Measurements from ENCODE around the gene SLC6A7.

Gene SLC6A7

GRCh38 chr5:150181766-150182545, 7.9 kb upstream of the SLC6A7 start:
- H3K4me1 ChIP-seq (ENCODE audit: control insufficient read depth, insufficient read depth, low read length) = peaks cover 11% of the 10 kb centered on the region
- no peak overlapping the region for H3K4me3 ChIP-seq (ENCODE audit: insufficient read depth, low read depth, low read length)
- H3K9me3 ChIP-seq (ENCODE audit: control insufficient read depth, low read length) = no peaks in the 10 kb centered on the region
- H3K27ac ChIP-seq (ENCODE audit: insufficient read depth, low read depth, low read length, poor library complexity, severe bottlenecking) = no peak overlapping the region
- 89 to 90% methylated on average over 9 of the region's 9 CpGs for WGBS, 2 experiments
- peaks cover 15% of the 10 kb centered on the region for H3K27me3 ChIP-seq (ENCODE audit: control insufficient read depth, insufficient read depth, low read length, poor library complexity, severe bottlenecking)
- H3K36me3 ChIP-seq (ENCODE audit: control insufficient read depth, insufficient read depth, low read length) = no peaks in the 10 kb centered on the region

- WGBS, 2 experiments = 92 to 94% methylated on average over 10 of the region's 10 CpGs
- Histone ChIP-seq H3K27ac (ENCODE audit: insufficient read depth, low read depth, low read length, poor library complexity, severe bottlenecking) (no peak overlapping the region), H3K4me3 (ENCODE audit: insufficient read depth, low read depth, low read length) (no peak overlapping the region), H3K27me3 (ENCODE audit: control insufficient read depth, insufficient read depth, low read length, poor library complexity, severe bottlenecking) (peaks cover 23% of the 10 kb centered on the region), H3K9me3 (ENCODE audit: control insufficient read depth, low read length) (no peaks in the 10 kb centered on the region), H3K36me3 (ENCODE audit: control insufficient read depth, insufficient read depth, low read length) (no peaks in the 10 kb centered on the region), H3K4me1 (ENCODE audit: control insufficient read depth, insufficient read depth, low read length) (peaks cover 11% of the 10 kb centered on the region)
Observed at GRCh38 chr5:150182774-150183173, 7.1 kb upstream of the SLC6A7 start.

GRCh38 chr5:150183436-150183835, 6.4 kb upstream of the SLC6A7 start:
- Histone ChIP-seq H3K27me3 (ENCODE audit: control insufficient read depth, insufficient read depth, low read length, poor library complexity, severe bottlenecking) (peaks cover 30% of the 10 kb centered on the region), H3K27ac (ENCODE audit: insufficient read depth, low read depth, low read length, poor library complexity, severe bottlenecking) (no peak overlapping the region), H3K4me1 (ENCODE audit: control insufficient read depth, insufficient read depth, low read length) (peaks cover 11% of the 10 kb centered on the region), H3K4me3 (ENCODE audit: insufficient read depth, low read depth, low read length) (no peak overlapping the region), H3K36me3 (ENCODE audit: control insufficient read depth, insufficient read depth, low read length) (no peaks in the 10 kb centered on the region), H3K9me3 (ENCODE audit: control insufficient read depth, low read length) (no peaks in the 10 kb centered on the region)
- 94% methylated on average over 12 of the region's 12 CpGs for WGBS, 2 experiments

GRCh38 chr5:150184006-150184405, 5.9 kb upstream of the SLC6A7 start:
- no peaks in the 10 kb centered on the region for H3K9me3 ChIP-seq (ENCODE audit: control insufficient read depth, low read length)
- H3K4me3 ChIP-seq (ENCODE audit: insufficient read depth, low read depth, low read length) = no peak overlapping the region
- peaks cover 35% of the 10 kb centered on the region for H3K27me3 ChIP-seq (ENCODE audit: control insufficient read depth, insufficient read depth, low read length, poor library complexity, severe bottlenecking)
- 75 to 83% methylated on average over 2 of the region's 2 CpGs for WGBS, 2 experiments
- no peaks in the 10 kb centered on the region for H3K36me3 ChIP-seq (ENCODE audit: control insufficient read depth, insufficient read depth, low read length)
- peaks cover 11% of the 10 kb centered on the region for H3K4me1 ChIP-seq (ENCODE audit: control insufficient read depth, insufficient read depth, low read length)
- H3K27ac ChIP-seq (ENCODE audit: insufficient read depth, low read depth, low read length, poor library complexity, severe bottlenecking) = no peak overlapping the region

GRCh38 chr5:150184990-150185912, 4.6 kb upstream of the SLC6A7 start:
- no peaks in the 10 kb centered on the region for H3K36me3 ChIP-seq (ENCODE audit: control insufficient read depth, insufficient read depth, low read length)
- peaks cover 48% of the 10 kb centered on the region for H3K27me3 ChIP-seq (ENCODE audit: control insufficient read depth, insufficient read depth, low read length, poor library complexity, severe bottlenecking)
- no peaks in the 10 kb centered on the region for H3K9me3 ChIP-seq (ENCODE audit: control insufficient read depth, low read length)
- no peak overlapping the region for H3K4me3 ChIP-seq (ENCODE audit: insufficient read depth, low read depth, low read length)
- WGBS, 2 experiments = 71 to 72% methylated on average over 12 of the region's 12 CpGs
- no peak overlapping the region for H3K27ac ChIP-seq (ENCODE audit: insufficient read depth, low read depth, low read length, poor library complexity, severe bottlenecking)
- H3K4me1 ChIP-seq (ENCODE audit: control insufficient read depth, insufficient read depth, low read length) = peaks cover 16% of the 10 kb centered on the region

- no peak overlapping the region for H3K4me3 ChIP-seq (ENCODE audit: insufficient read depth, low read depth, low read length)
- WGBS, 2 experiments = 50 to 53% methylated on average over 8 of the region's 8 CpGs
- peaks cover 57% of the 10 kb centered on the region for H3K27me3 ChIP-seq (ENCODE audit: control insufficient read depth, insufficient read depth, low read length, poor library complexity, severe bottlenecking)
- peaks cover 24% of the 10 kb centered on the region for H3K4me1 ChIP-seq (ENCODE audit: control insufficient read depth, insufficient read depth, low read length)
- H3K9me3 ChIP-seq (ENCODE audit: control insufficient read depth, low read length) = no peaks in the 10 kb centered on the region
- H3K36me3 ChIP-seq (ENCODE audit: control insufficient read depth, insufficient read depth, low read length) = no peaks in the 10 kb centered on the region
- no peak overlapping the region for H3K27ac ChIP-seq (ENCODE audit: insufficient read depth, low read depth, low read length, poor library complexity, severe bottlenecking)
Observed at GRCh38 chr5:150186137-150186536, 3.7 kb upstream of the SLC6A7 start.

GRCh38 chr5:150186897-150187296, 3.0 kb upstream of the SLC6A7 start:
- H3K27ac ChIP-seq (ENCODE audit: insufficient read depth, low read depth, low read length, poor library complexity, severe bottlenecking) = no peak overlapping the region
- peaks cover 64% of the 10 kb centered on the region for H3K27me3 ChIP-seq (ENCODE audit: control insufficient read depth, insufficient read depth, low read length, poor library complexity, severe bottlenecking)

GRCh38 chr5:150188146-150188842, 1.6 kb upstream of the SLC6A7 start:
- no peaks in the 10 kb centered on the region for H3K36me3 ChIP-seq (ENCODE audit: control insufficient read depth, insufficient read depth, low read length)
- WGBS, 2 experiments = 76 to 77% methylated on average over 3 of the region's 3 CpGs
- H3K9me3 ChIP-seq (ENCODE audit: control insufficient read depth, low read length) = no peaks in the 10 kb centered on the region
- H3K27me3 ChIP-seq (ENCODE audit: control insufficient read depth, insufficient read depth, low read length, poor library complexity, severe bottlenecking) = peaks cover 71% of the 10 kb centered on the region
- H3K27ac ChIP-seq (ENCODE audit: insufficient read depth, low read depth, low read length, poor library complexity, severe bottlenecking) = no peak overlapping the region
- H3K4me3 ChIP-seq (ENCODE audit: insufficient read depth, low read depth, low read length) = no peak overlapping the region
- peaks cover 24% of the 10 kb centered on the region for H3K4me1 ChIP-seq (ENCODE audit: control insufficient read depth, insufficient read depth, low read length)

More at GRCh38 chr5:150186897-150187296, 3.0 kb upstream of the SLC6A7 start:
- H3K4me3 ChIP-seq (ENCODE audit: insufficient read depth, low read depth, low read length) = no peak overlapping the region
- H3K36me3 ChIP-seq (ENCODE audit: control insufficient read depth, insufficient read depth, low read length) = no peaks in the 10 kb centered on the region
- WGBS, 2 experiments = 84 to 87% methylated on average over 4 of the region's 4 CpGs
- H3K4me1 ChIP-seq (ENCODE audit: control insufficient read depth, insufficient read depth, low read length) = peaks cover 24% of the 10 kb centered on the region
- H3K9me3 ChIP-seq (ENCODE audit: control insufficient read depth, low read length) = no peaks in the 10 kb centered on the region

GRCh38 chr5:150189326-150189725, 536 bp upstream of the SLC6A7 start:
- H3K27me3 ChIP-seq (ENCODE audit: control insufficient read depth, insufficient read depth, low read length, poor library complexity, severe bottlenecking) = peaks cover 71% of the 10 kb centered on the region
- no peak overlapping the region for H3K4me3 ChIP-seq (ENCODE audit: insufficient read depth, low read depth, low read length)
- no peak overlapping the region for H3K27ac ChIP-seq (ENCODE audit: insufficient read depth, low read depth, low read length, poor library complexity, severe bottlenecking)
- peaks cover 24% of the 10 kb centered on the region for H3K4me1 ChIP-seq (ENCODE audit: control insufficient read depth, insufficient read depth, low read length)
- H3K9me3 ChIP-seq (ENCODE audit: control insufficient read depth, low read length) = no peaks in the 10 kb centered on the region
- 82 to 83% methylated on average over 3 of the region's 3 CpGs for WGBS, 2 experiments
- H3K36me3 ChIP-seq (ENCODE audit: control insufficient read depth, insufficient read depth, low read length) = no peaks in the 10 kb centered on the region

Data from ectodermal cell (in vitro differentiated cells).